ENCODE measurements around the gene SBF2.
"Not testable (repeated sequence)": the region's sequence is repeated elsewhere in the genome, so short reads cannot be mapped to it uniquely, and the experiment has no call there.

Gene SBF2

DNA sequence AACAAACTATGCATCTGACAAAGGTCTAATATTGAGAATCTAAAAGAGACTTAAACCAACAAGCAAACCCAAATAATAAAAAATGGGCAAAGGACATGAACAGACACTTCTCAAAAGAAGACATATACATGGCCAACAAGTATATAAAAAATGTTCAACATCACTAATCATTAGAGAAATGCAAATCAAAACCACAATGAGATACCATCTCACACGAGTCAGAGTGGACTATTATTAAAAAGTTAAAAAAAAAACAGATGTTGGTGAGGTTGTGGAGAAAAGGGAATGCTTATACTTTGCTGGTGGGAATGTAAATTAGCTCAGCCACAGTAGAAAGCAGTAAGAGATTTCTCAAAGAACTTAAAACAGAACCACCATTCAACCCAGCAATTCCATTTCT lies 348.3 kb downstream of the SBF2 start:
- H3K4me1 ChIP-seq; H3K27me3 ChIP-seq (ENCODE audit: low read depth); H3K36me3 ChIP-seq (replicated peaks); H3K4me3 ChIP-seq; DNase-seq (ENCODE audit: low spot score in 2 of 2); in situ Hi-C loops (cut with MboI; ENCODE audit: low sequenced_read_pairs); H3K9me3 ChIP-seq: not testable (repeated sequence)

- H3K4me1 ChIP-seq = no peaks in the 10 kb centered on the region
- in situ Hi-C loops (cut with MboI; ENCODE audit: low sequenced_read_pairs) = no loop called here
- no peaks in the 10 kb centered on the region for H3K9me3 ChIP-seq
- no peak for DNase-seq (ENCODE audit: low spot score in 2 of 2)
- H3K27me3 ChIP-seq (ENCODE audit: low read depth) = no peaks in the 10 kb centered on the region
- H3K36me3 ChIP-seq (replicated peaks) = no peaks in the 10 kb centered on the region
- no peak overlapping the region for H3K4me3 ChIP-seq
These were observed 350.5 kb downstream of the SBF2 start for GRCh38 chr11:9943386-9944110.

DNA sequence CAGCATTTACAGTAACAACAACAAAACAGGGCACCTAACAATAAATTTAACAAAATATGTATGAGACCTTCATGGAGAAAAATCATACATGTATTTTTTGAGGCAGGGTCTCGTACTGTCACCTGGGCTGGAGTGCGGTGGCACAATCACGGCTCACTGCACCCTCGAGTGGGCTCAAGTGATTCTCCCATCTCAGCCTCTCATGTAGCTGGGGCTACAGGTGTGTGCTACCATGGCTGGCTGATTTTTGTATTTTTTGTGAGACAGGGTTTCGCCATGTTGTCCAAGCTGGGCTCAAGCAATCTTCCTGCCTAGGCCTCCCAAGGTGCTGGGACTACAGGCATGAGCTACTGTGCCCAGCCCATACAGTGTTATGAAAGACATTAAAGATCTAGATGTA lies 352.0 kb downstream of the SBF2 start:
- H3K9me3 ChIP-seq = no peaks in the 10 kb centered on the region
- no peaks in the 10 kb centered on the region for H3K4me1 ChIP-seq
- H3K4me3 ChIP-seq = no peak overlapping the region
- no peaks in the 10 kb centered on the region for H3K36me3 ChIP-seq (replicated peaks)
- H3K27me3 ChIP-seq (ENCODE audit: low read depth) = no peaks in the 10 kb centered on the region
- in situ Hi-C loops (cut with MboI; ENCODE audit: low sequenced_read_pairs) = no loop called here
- no peak for DNase-seq (ENCODE audit: low spot score in 2 of 2)

DNA sequence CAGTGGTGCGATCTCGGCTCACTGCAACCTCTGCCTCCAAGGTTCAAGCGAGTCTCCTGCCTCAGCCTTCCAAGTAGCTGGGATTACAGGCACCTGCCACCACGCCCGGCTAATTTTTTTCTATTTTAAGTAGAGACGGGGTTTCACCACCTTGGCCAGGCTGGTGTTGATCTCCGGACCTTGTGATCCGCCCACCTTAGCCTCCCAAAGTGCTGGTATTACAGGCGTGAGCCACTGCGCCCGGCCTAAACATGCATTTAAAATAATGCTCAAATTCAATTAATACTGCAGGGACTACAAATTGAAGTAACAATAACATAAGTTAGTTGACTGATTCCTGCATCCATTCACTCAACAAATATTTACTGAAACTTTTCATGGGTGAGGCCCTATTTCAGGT lies 354.9 kb downstream of the SBF2 start:
- H3K4me3 ChIP-seq; in situ Hi-C loops (cut with MboI; ENCODE audit: low sequenced_read_pairs); H3K27me3 ChIP-seq (ENCODE audit: low read depth); H3K4me1 ChIP-seq; DNase-seq (ENCODE audit: low spot score in 2 of 2); H3K9me3 ChIP-seq; H3K36me3 ChIP-seq (replicated peaks): not testable (repeated sequence)

DNA sequence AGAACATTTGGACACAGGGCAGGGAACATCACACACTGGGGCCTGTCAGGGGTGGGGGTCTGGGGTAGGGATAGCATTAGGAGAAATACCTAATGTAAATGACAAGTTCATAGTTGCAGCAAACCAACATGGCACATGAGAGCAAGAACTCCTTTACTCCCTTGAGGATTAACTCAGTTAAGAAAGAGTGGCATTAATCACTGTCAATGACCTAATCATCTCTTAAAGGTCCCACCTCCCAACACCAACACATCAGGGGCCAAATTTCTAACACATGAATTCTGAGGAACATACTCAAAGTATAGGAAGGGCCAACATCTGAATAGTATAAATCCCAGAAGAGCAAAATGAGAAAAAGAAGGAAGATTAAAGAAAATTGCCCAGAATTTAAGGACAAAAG lies 357.3 kb downstream of the SBF2 start:
- Histone ChIP-seq H3K36me3 (replicated peaks) (no peaks in the 10 kb centered on the region), H3K27me3 (ENCODE audit: low read depth) (no peaks in the 10 kb centered on the region), H3K9me3 (no peaks in the 10 kb centered on the region), H3K4me3 (no peak overlapping the region), H3K4me1 (no peaks in the 10 kb centered on the region)
- in situ Hi-C loops (cut with MboI; ENCODE audit: low sequenced_read_pairs) = no loop called here
- DNase-seq (ENCODE audit: low spot score in 2 of 2) = no peak

DNA sequence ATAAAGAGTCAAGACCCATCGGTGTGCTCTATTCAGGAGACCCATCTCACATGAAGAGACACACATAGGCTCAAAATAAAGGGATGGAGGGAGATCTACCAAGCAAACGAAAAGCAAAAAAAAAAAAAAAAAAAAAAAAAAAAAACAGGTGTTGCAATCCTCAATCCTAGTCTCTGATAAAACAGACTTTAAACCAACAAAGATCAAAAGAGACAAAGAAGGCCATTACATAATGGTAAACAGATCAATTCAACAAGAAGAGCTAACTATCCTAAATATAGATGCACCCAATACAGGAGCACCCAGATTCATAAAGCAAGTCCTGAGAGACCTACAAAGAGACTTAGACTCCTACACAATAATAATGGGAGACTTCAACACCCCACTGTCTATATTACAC lies 361.2 kb downstream of the SBF2 start:
- H3K4me3 ChIP-seq; H3K27me3 ChIP-seq (ENCODE audit: low read depth); H3K9me3 ChIP-seq; DNase-seq (ENCODE audit: low spot score in 2 of 2); H3K4me1 ChIP-seq; H3K36me3 ChIP-seq (replicated peaks); in situ Hi-C loops (cut with MboI; ENCODE audit: low sequenced_read_pairs): not testable (repeated sequence)

DNA sequence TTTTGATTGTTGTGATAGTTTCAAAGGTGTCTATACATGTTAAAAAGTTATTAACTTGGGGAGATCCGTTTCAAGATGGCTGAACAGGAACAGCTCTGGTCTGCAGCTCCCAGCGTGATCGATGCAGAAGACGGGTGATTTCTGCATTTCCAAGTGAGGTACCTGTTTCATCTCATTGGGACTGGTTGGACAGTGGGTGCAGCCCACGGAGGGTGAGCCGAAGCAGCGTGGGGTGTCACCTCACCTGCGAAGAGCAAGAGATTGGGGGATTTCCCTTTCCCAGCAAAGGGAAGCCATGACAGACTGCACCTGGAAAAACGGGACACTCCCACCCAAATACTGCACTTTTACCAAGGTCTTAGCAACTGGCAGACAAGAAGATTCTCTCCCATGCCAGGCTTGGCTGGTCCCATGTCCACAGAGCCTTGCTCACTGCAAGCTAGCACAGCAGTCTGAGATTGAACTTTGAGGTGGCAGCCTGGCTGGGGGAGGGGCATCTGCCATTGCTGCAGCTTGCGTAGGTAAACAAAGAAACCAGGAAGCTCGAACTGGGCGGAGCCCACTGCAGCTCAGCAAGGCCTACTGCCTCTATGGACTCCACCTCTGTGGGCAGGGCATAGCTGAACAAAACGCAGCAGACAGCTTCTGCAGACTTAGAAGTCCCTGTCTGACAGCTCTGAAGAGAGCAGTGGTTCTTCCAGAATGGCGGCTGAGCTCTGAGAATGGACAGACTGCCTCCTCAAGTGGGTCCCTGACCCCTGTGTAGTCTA lies 363.3 kb downstream of the SBF2 start:
- H3K36me3 ChIP-seq (replicated peaks); H3K27me3 ChIP-seq (ENCODE audit: low read depth); H3K9me3 ChIP-seq; H3K4me1 ChIP-seq; H3K4me3 ChIP-seq; in situ Hi-C loops (cut with MboI; ENCODE audit: low sequenced_read_pairs): not testable (repeated sequence)
- DNase-seq (ENCODE audit: low spot score in 2 of 2) = peak in 1 of 2 experiments; percentile 22

- DNase-seq (ENCODE audit: low spot score in 2 of 2) = no peak
- Histone ChIP-seq H3K36me3 (replicated peaks) (no peaks in the 10 kb centered on the region), H3K4me1 (peaks cover 7% of the 10 kb centered on the region), H3K27me3 (ENCODE audit: low read depth) (no peaks in the 10 kb centered on the region), H3K4me3 (no peak overlapping the region), H3K9me3 (no peaks in the 10 kb centered on the region)
- in situ Hi-C loops (cut with MboI; ENCODE audit: low sequenced_read_pairs) = no loop called here
These were observed 366.3 kb downstream of the SBF2 start for GRCh38 chr11:9927670-9928069.

DNA sequence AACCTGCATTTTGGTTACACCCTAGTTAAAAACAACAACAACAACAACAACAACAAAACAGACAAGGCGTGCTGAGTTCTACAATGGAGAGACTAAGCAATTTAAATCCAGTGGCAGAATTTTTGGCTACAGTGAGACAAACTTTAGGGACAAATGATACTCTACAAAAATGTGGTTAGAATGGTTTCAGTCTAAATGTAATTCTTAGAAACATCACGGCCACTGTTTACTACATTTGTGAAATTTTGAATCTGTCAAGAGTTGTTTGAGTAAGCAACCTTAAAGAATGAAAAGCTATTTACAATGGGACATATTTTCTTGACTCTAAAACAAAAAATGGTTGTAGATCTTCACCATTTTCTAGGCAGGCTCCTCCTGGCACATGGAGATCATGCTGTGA lies 370.7 kb downstream of the SBF2 start:
- peaks cover under 1% of the 10 kb centered on the region for H3K4me1 ChIP-seq
- DNase-seq (ENCODE audit: low spot score in 2 of 2) = no peak
- H3K36me3 ChIP-seq (replicated peaks) = no peaks in the 10 kb centered on the region
- H3K9me3 ChIP-seq = no peaks in the 10 kb centered on the region
- in situ Hi-C loops (cut with MboI; ENCODE audit: low sequenced_read_pairs) = no loop called here
- H3K27me3 ChIP-seq (ENCODE audit: low read depth) = no peaks in the 10 kb centered on the region
- no peak overlapping the region for H3K4me3 ChIP-seq

- H3K4me1 ChIP-seq = no peaks in the 10 kb centered on the region
- DNase-seq (ENCODE audit: low spot score in 2 of 2) = no peak
- no peaks in the 10 kb centered on the region for H3K36me3 ChIP-seq (replicated peaks)
- in situ Hi-C loops (cut with MboI; ENCODE audit: low sequenced_read_pairs) = no loop called here
- H3K27me3 ChIP-seq (ENCODE audit: low read depth) = no peaks in the 10 kb centered on the region
- no peak overlapping the region for H3K4me3 ChIP-seq
- H3K9me3 ChIP-seq = no peaks in the 10 kb centered on the region
These were observed 371.2 kb downstream of the SBF2 start for GRCh38 chr11:9922806-9923205.

- no peaks in the 10 kb centered on the region for H3K4me1 ChIP-seq
- H3K36me3 ChIP-seq (replicated peaks) = no peaks in the 10 kb centered on the region
- no peaks in the 10 kb centered on the region for H3K27me3 ChIP-seq (ENCODE audit: low read depth)
- no peak overlapping the region for H3K4me3 ChIP-seq
- in situ Hi-C loops (cut with MboI; ENCODE audit: low sequenced_read_pairs) = no loop called here
- H3K9me3 ChIP-seq = no peaks in the 10 kb centered on the region
- DNase-seq (ENCODE audit: low spot score in 2 of 2) = no peak
These were observed 377.5 kb downstream of the SBF2 start for GRCh38 chr11:9916480-9916879.

GRCh38 chr11:9914064-9914463 lies 380.0 kb downstream of the SBF2 start:
- no peaks in the 10 kb centered on the region for H3K4me1 ChIP-seq
- no peak for DNase-seq (ENCODE audit: low spot score in 2 of 2)
- no peaks in the 10 kb centered on the region for H3K36me3 ChIP-seq (replicated peaks)
- in situ Hi-C loops (cut with MboI; ENCODE audit: low sequenced_read_pairs) = no loop called here
- no peaks in the 10 kb centered on the region for H3K27me3 ChIP-seq (ENCODE audit: low read depth)
- H3K9me3 ChIP-seq = no peaks in the 10 kb centered on the region
- H3K4me3 ChIP-seq = no peak overlapping the region

DNA sequence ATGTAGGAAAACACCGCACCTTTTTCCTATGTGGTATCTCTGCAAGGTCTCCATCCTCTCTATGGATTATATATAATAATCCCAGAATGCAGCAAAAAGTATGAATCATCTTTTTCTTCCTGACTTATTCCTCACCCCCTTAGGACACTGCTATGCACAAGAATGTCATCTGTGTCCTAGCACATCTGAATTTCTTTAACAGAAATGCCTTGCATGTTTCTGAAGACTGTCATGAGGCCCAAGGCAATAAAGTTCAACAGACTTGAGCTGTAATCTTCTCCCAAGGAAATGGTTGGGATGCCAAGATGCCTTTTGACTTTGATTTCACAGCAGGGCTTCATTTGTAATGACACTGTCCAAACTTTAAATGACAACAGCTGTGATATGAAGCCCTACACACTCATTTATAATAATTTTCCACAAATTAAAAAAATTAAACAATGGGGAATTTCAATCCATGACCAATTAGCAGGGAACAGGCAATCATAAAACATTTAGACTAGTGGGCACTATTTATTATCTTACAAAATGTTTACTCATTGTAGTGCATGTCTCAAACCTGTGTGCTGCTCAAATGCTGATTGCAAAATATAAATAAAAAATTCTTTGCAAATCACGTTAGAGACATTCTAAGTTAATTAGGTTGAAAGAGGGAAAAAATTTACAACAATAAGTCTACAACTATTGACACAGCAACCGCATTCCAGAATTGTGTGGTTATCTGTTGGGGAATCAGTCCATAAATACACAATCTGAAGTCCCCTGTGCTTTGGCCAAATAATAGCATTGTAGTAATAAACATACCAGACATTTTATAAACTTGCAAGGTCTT lies 387.8 kb downstream of the SBF2 start:
- Histone ChIP-seq H3K4me1 (peaks cover 42% of the 10 kb centered on the region), H3K27me3 (ENCODE audit: low read depth) (no peaks in the 10 kb centered on the region), H3K36me3 (replicated peaks) (no peaks in the 10 kb centered on the region), H3K4me3 (no peak overlapping the region), H3K9me3 (no peaks in the 10 kb centered on the region)
- in situ Hi-C loops (cut with MboI; ENCODE audit: low sequenced_read_pairs) = no loop called here
- DNase-seq (ENCODE audit: low spot score in 2 of 2) = peak; percentile 55 to 85

DNA sequence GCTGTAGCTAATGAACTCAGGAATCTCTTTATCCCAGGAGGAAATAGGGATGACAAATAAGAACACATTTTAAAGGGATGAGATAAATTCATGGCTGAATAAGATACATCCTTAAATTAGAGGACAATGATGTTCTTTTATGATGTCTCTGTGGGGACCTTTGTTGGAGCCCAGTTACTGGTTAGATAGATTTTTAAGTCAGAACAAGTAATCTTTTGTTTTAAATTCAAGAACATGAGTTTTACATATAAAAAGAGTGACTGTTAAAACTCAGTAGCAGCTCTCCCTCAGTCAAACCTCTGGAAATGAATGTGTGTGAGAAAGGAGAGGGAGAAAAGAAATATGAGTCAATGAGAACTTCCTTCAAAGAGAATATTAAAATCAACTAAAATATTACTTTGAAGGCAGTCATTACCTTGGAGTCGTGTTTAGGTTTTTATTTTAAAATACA lies 388.5 kb downstream of the SBF2 start:
- peak in 1 of 2 experiments; percentile 67 for DNase-seq (ENCODE audit: low spot score in 2 of 2)
- Histone ChIP-seq H3K36me3 (replicated peaks) (no peaks in the 10 kb centered on the region), H3K9me3 (no peaks in the 10 kb centered on the region), H3K4me3 (no peak overlapping the region), H3K4me1 (peaks cover 44% of the 10 kb centered on the region), H3K27me3 (ENCODE audit: low read depth) (no peaks in the 10 kb centered on the region)
- in situ Hi-C loops (cut with MboI; ENCODE audit: low sequenced_read_pairs) = no loop called here
